HG03558 (cell line): ENCODE data around the gene GLIPR1L2.

Experiments
- ATAC-seq: cut with Tn5 transposase; IDR thresholded peaks from one replicate; pipeline ENCODE4 v1.9.1; 2021; ENCODE audit warnings: moderate number of reproducible peaks; ENCODE audit not compliant: unreplicated experiment; ENCODE audit errors: extremely low read depth

GLIPR1L2 gene

DNA sequence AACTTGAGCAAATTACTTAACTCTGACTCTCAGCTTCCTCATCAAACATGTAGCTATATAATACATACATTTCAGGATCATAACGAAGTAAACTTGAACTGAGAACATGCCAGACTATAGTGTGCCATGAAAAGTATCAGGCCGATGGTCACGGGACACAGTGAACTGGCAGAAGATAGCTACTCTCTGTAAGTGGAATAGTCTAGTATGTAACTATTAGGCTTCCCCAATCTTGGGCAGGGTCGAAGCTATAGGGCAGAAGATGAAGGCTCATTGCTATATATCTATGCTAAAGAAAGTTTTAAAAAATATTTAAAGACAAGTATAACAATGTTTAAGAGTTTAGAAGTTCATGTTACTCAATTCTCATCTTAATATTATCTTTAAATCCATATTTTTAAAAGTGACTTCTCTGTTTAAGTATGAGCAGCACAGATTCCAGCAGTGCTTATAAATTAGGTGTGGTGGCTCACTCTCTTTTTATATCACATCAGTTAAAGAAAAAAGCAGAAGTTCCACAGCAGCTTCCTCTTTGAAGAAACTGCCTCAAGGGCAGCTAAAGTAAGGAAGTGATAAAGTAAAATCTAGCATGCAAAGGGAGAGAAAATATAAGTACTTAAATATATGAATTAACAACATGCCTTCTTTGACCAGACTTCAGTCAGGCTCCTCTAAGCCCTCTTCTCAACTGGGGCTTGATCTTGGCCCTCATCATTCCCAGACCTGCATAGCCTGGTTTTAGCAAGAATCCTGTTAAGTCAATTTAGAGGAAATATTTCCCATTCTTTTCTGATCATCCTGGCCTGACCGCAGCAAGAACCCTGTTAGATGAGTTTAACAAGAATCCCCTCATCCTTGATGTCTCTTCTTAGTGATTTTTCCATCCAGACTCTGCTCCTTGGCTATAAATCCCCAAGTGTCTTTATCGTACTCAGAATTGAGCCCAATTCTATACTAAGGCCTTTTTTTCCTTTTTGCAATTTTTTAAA lies 81.3 kb downstream of the GLIPR1L2 start:
- no peak for ATAC-seq

DNA sequence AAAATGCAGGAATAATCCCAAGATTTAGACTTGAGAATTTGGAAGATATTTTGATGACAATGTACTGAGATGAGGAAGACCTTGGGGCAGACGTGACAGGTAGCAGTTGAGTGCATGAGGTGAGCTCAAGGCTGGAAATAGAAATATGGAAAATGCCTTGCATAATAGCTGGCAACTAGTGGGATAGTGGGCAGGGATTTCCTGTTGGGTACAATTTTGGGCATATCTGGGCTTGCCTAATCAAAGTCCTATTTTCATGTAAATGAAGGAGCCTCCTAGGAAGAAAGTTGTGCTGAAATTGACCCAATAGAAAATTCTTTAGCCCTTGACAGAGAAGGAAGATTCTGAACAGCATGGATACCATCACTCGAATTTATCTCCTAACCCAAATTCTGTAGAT lies 83.2 kb downstream of the GLIPR1L2 start:
- no peak for ATAC-seq

DNA sequence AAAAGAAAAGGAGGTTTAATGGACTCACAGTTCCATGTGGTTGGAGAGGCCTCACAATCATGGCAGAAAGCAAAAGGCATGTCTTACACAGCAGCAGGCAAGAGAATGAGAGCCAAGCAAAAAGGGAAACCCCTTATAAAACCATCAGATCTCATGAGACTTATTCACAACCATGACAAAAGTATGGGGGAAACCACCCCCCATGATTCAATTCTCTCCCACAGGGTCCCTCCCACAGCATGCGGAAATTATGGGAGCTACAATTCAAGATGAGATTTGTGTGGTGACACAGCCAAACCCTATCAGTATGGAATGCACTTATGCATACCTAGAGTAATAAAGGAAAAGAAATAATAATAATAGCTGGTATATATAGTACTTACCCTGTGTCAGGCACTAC lies 85.2 kb downstream of the GLIPR1L2 start:
- ATAC-seq: no peak

DNA sequence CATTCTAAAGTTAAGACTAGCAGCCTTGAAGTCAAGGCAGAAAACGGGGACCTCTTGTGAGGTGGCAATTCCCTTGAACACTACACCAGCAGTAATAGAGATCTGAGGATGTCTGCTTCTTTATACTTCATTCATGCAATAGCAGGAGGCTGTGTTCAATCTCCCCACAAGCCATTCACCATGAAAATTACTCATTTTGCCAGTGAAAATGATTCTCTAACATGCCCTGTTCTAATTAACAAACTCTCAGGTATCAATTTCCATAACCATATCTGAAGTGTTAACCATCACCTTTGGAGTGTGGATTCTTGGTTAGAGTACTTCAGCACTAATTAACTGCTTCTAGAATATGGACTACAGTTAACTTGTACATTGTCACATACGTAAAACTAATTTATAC lies 86.2 kb downstream of the GLIPR1L2 start:
- no peak for ATAC-seq

DNA sequence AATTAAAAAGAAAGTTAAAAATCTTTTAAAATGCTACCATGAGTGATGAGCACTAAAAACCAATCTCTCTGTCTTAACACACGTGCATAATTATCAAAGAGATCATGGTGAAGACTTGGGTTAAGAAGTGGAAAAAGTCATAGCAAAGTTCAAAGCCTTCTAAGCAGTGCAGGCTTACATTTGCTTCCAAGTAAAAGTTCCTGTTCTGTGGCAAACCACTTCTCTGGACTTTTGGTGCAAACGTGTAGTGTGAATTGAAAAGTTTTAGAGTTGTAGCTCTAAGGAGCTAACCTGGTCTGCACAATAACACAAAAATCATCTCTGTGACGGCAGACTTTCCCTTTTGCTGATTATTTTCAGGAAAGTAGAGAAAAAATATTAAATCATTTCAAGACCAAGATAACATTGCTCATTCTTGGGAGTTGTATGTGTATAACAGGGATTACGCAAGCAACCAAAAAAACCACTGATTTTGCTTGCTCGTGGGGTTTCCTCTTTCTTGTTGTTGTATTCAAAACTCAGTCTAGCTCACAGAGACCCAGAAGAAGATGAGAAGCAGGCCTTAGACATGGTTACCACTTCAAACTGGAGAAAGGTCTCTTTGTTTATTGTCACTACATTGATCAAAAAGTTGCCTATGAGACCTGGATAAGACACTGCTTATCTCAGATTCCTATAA lies 87.4 kb downstream of the GLIPR1L2 start:
- ATAC-seq: no peak

DNA sequence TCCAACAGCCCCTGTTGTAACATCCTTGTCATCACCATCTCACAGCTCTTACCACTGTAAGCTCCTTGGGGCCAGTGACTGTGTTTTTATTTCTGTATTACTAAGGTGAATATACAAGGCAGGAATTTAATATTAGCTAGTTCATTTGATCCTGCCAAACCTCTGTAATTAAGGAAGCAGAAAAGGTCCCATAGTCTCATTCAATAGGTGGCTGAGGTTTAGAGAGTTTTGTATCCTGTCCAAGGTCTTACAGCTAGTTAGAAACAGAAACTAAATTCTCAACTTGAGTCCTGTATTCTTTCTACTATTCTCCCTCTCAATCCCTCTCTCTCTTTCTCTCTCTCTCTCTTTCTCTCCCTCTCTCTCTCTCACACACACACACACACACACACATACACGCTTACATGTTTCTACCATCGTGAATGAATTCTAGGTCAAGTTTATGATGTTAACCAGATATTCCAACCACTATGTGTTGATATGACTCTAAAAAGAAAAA lies 89.1 kb downstream of the GLIPR1L2 start:
- ATAC-seq: peak; percentile 17

DNA sequence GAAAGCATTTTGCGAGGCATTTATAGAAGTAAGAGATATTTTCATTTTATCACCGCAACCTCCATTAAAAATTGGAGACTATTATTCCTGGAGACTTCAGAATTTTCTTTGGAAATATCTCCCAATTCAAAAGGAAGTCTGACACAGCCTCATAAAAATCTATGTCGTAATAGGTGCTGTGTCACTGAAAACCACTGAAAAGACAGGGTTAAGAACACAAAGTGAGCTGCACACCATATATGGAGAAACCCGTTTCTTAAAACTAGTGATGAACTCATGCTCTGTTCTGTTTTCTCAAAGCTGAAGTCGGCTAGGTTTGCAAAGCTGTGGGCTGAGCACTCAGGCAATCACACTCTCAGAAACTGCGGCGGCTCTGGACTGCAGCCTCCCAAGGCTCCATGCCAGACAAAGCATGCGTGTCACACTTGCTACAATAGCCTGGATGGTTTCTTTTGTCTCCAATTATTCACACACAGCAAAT lies 89.6 kb downstream of the GLIPR1L2 start, which contains the start of gene GLIPR1:
Gene GLIPR1, plus strand, starts transcription at position 287 of the 481 bp plus-strand sequence. Its CDS starts 126 bp downstream, at position 413.
- peak; percentile 91 for ATAC-seq

DNA sequence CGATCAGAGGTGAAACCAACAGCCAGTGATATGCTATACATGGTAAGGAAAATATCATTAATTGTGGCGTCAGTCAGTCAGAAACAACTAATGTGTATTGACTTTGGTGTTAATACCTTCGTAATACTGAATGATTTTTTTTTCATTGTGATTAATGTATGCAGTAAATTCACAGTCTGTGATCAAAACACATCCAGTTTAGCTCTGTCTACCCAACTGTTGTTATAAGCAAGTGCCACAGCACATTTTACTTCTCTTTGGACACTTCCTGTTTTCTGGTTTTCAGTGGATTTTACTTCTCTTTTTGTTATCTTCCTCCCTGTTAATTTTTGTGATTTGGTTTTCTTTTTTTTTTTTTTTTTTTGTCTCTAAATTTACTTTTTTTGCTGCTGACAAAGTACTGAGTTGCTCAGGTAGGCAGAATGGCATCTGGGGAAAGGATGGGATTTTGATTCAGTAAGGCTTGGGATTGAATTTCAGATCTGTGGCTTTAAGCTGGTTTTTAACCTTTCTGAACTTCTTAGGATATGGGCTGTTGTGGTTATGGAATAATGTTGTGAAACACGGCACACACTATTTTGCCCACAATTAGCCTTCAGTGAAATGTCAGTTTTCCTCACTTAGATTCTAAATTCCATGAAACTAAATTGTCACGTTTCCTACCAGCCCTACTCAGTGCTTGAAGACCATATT lies 90.3 kb downstream of the GLIPR1L2 start:
- ATAC-seq: peak; percentile 3

DNA sequence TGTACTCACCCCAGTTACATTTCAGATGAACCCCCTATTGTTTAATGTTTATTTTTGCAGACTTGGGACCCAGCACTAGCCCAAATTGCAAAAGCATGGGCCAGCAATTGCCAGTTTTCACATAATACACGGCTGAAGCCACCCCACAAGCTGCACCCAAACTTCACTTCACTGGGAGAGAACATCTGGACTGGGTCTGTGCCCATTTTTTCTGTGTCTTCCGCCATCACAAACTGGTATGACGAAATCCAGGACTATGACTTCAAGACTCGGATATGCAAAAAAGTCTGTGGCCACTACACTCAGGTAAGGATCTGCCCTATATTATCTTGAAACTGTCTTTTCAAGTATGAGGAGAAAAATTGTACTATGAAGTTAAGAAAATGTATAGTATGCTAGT lies 90.9 kb downstream of the GLIPR1L2 start:
- no peak for ATAC-seq
